Measurements from ENCODE around the gene SUN2.

SUN2 gene

DNA sequence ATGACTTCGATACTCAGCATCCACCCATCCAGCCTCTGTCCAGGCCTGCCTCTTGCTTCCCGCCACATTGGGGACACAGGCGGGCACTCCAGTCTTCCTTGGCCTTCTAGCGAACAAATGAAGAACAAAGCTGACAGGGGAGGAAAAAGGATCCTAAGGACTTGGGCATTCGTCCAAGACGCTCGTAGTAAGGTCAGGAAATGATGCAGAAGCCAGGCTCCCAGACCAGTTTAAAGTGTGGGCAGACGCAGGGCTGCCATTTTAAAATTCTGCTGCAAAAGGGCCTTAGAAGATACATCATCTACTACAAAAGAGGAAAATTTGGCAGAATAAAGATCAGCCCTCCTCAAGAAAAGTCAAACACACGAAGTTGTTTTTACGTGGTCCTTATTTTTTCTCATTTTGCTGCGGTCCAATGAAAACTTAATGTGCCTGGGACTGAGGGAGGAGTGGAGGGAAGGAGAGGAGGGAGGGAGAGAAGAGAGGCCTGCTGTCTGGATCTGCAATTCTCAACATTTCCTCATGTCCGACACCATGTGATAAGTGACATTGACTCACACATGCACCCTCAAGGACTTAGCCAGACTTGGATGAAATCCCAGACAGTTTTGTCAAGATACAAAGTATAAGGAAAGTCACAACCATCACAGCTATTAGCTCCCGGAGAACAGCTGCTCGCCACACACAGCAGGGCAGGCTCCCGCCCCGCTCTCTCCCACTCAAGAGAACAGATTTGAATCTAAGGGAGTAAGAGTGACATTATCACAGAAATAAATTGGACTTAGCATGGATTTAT lies 32.4 kb upstream of the SUN2 start:
- no peak overlapping the region for H3K4me3 ChIP-seq (ENCODE audit: low read depth, low read length)
- TF ChIP-seq CTCF (IDR thresholded peaks at IDR 0.05; ENCODE audit: insufficient read depth, low read length, missing control alignments): no peak
- ChIA-PET CTCF (interaction anchor here (1.8 to 10.8 kb wide), 2 partner anchors 20 to 83 kb away, joined by 5 to 137 read pairs; no protein-coding TSS in a partner anchor), POLR2A (interaction anchor here (0.5 kb wide), 1 partner anchor 732 kb away, joined by 3 read pairs; no protein-coding TSS in a partner anchor)
- DNase-seq (ENCODE audit: low read depth, low spot score): peak; percentile 77

DNA sequence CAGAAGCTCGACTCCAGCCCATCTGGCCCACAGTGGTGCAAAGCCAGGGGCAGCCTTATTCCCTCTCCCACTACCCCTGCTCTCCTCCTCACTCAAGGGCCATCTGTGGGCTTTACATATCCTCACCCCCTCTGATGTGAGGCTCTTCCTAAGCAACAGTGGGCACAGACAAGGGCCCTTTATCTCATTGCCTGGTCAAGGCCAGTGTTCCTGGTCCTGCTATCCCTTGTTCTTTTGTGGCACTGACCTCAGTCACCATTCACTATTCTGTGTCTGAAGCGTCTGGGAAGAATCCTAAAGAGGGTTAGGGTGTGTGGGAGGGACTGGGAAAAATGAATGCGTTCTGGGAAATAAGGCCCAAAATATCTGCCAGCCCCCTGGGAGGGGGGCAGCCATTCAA lies 30.8 kb upstream of the SUN2 start:
- no peak for DNase-seq (ENCODE audit: low read depth, low spot score)
- POLR2A ChIA-PET: no interaction called here
- H3K4me3 ChIP-seq (ENCODE audit: low read depth, low read length): no peak overlapping the region
- TF ChIP-seq CTCF (IDR thresholded peaks at IDR 0.05; ENCODE audit: insufficient read depth, low read length, missing control alignments): no peak
- CTCF ChIA-PET: interaction anchor here (10.8 kb wide), 1 partner anchor 18 kb away, joined by 137 read pairs; no protein-coding TSS in a partner anchor

- no peak for TF ChIP-seq CTCF (IDR thresholded peaks at IDR 0.05; ENCODE audit: insufficient read depth, low read length, missing control alignments)
- CTCF ChIA-PET: interaction anchor here (0.9 to 10.8 kb wide), 8 partner anchors 10 to 219 kb away, joined by 3 to 137 read pairs (median 4); partner anchors contain the start of gene NPTXR
- POLR2A ChIA-PET: no interaction called here
- DNase-seq (ENCODE audit: low read depth, low spot score): no peak
- H3K4me3 ChIP-seq (ENCODE audit: low read depth, low read length): no peak overlapping the region
These were observed 29.1 kb upstream of the SUN2 start for GRCh38 chr22:38784856-38785255.

DNA sequence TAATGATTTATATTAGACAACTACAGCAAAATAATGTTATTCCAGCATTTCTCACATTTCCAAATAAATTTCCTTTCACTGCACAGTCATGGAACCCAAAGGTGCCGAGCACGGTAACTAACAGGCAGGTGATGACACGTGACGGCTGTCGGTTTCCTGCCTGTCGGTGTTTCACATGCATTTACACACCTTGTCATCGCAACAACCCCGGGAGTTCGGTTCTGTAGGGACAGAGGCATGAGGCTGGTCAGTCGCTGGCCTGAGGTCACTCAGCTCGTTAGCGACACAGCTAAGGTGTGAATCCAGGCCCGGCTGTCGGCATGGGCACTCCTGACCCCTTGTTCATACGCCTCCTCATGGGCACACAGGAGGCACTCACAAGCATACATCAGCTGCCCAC lies 28.2 kb upstream of the SUN2 start:
- POLR2A ChIA-PET: no interaction called here

DNA sequence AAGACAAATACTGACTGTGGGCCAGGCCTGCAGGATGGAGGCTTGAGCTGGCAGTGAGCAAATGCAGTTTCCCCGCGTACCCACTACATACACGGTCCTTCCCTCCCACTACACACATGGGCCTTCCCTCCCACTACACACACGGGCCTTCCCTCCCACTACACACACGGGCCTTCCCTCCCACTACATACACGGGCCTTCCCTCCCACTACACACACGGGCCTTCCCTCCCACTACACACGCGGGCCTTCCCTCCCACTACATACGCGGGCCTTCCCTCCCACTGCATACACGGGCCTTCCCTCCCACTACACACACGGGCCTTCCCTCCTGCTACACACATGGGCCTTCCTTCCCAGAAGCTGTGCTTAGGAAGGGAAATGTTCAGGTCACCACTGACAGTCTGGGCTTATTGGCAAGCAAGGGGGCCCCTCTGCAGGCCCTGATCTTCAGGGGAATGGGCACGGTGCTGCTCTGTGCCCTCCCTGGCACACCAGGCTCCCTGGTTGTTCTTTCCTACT lies 27.4 kb upstream of the SUN2 start:
- DNase-seq (ENCODE audit: low read depth, low spot score): no peak
- ChIA-PET CTCF (interaction anchor here (1.5 to 10.8 kb wide), 4 partner anchors 9 to 87 kb away, joined by 3 to 137 read pairs (median 6); partner anchors contain the start of gene NPTXR), POLR2A (no interaction called here)
- no peak overlapping the region for H3K4me3 ChIP-seq (ENCODE audit: low read depth, low read length)
- TF ChIP-seq CTCF (IDR thresholded peaks at IDR 0.05; ENCODE audit: insufficient read depth, low read length, missing control alignments): no peak

More for the DNA sequence above, 28.2 kb upstream of the SUN2 start:
- CTCF ChIA-PET: interaction anchor here (1.5 to 10.8 kb wide), 4 partner anchors 8 to 86 kb away, joined by 3 to 137 read pairs (median 6); partner anchors contain the start of gene NPTXR
- H3K4me3 ChIP-seq (ENCODE audit: low read depth, low read length): no peak overlapping the region
- no peak for DNase-seq (ENCODE audit: low read depth, low spot score)
- TF ChIP-seq CTCF (IDR thresholded peaks at IDR 0.05; ENCODE audit: insufficient read depth, low read length, missing control alignments): no peak

Data from AG04449 (cell line).